H1 (cell line): Measurements from ENCODE around the gene CCDC78.

ENCODE experiments used
- CTCF ChIP-seq, 3 experiments: IDR thresholded peaks; 1 replicate in 2 of 3; 2 replicates in 1 of 3; pipeline versions ENCODE4 v1.5.1 to v1.6.1; 2011; ENCODE audit warnings: low read length in 3 of 3, mild to moderate bottlenecking in 3 of 3, inconsistent platforms in 2 of 3, low read depth in 1 of 3, moderate library complexity in 1 of 3; ENCODE audit not compliant: insufficient read depth in 1 of 3; ENCODE audit errors: control extremely low read depth in 1 of 3
- E2F6 ChIP-seq: IDR thresholded peaks from 2 replicates; pipeline ENCODE4 v1.6.1; 2012; ENCODE audit warnings: inconsistent platforms
- YY1 ChIP-seq: IDR thresholded peaks from 2 replicates; pipeline ENCODE4 v1.6.1; 2011; ENCODE audit warnings: low read depth, mild to moderate bottlenecking, low read length

DNA sequence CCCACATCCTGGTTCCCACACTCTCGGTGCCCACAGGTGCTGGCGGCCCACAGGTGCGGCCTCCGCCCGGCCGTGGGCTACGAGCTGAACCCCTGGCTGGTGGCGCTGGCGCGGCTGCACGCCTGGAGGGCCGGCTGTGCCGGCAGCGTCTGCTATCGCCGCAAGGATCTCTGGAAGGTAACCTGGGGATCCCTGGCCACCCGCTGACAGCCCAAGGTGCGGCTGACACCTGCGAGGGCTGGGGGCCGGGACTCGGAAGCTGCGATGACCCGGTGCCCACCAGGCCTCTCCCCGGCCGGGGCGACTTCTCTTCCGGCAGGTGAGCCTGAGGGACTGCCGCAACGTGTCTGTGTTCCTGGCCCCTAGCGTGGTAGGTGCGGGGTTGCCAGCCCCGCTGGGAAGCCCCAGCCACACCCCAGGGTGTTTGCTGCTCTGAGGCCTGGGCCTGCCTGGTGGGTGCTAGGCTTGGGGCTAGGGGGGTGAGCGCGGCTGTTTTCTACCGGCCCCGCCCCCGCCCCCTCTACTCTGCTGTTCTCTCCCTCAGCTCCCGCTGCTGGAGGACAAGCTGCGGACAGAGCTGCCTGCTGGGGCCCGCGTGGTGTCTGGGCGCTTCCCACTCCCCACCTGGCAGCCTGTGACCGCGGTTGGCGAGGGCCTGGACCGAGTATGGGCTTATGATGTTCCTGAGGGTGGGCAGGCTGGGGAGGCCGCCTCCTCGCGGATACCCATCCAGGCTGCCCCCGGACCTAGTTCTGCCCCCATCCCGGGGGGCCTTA, 4.3 kb downstream of the CCDC78 start:
- TF ChIP-seq YY1 (no peak), E2F6 (no peak; the same call in 1 of the 2 replicates), CTCF (IDR thresholded peaks at IDR 0.05; ENCODE audit: control extremely low read depth in 1 of 3, insufficient read depth in 1 of 3, low read depth in 1 of 3, low read length in 3 of 3) (no peak)
